Suppressor macrophage treated with lipopolysaccharide for 4 hours (primary cell): Measurements from ENCODE around the gene PTPN22.

Experiments
- DNase-seq: peaks from one replicate; pipeline ENCODE4 v3.0.0-alpha.2; 2020

The PTPN22 gene

GRCh38 chr1:113871597-113872113 lies at the start of gene PTPN22:
TSS of gene PTPN22 (minus strand) at chr1:113871712.
- peak; percentile 83 for DNase-seq

DNA sequence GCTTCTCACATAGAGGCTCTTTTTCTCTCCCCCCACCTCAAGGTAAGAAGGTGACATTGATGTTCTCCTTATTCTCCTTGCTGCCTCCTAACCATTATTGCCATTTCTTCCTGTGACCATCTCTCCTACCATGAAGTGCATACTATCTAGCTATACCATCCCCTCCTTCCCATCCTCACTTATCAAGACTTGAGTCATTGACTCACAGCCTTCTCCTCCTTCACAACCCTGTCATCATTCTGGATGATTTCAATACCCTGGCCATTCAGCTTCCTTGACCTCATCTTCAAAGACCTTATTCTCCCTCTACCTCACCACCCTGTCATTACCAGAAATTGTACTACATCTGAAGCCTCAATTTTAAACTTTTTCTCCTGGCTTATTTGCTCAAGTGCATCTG lies 46.7 kb upstream of the PTPN22 start:
- no peak for DNase-seq

DNA sequence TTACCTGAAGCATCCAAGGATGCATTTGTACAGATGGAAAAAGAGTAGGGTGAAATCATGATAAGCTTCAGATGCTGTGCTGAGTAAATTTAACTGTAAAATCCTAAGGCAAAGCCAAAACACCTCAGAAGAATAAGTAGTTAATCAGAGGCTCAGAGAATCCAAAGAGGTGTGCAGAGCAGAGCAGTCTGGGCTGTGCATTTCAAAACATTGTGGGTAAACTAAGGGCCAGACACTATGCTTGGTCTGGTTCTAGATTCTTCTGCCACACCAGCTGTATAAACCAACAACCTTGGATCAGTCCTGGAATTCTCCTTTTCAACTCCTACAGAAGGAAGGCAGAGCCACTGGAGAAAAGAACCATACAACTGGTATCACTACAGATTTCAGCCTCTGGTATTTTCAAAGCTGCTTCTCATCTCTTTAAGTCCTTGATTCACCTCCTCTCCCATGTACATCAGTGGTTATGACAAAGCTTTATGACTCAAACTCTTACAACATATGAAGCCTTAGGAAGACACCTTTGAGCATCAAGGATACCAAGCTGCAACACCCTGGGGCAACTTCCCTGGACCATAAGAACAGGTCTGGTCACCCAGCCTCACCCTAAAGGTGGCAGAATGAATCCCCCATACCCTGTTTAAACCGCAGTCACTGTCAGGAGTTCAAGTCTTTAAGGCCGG lies 46.0 kb upstream of the PTPN22 start:
- DNase-seq: no peak

DNA sequence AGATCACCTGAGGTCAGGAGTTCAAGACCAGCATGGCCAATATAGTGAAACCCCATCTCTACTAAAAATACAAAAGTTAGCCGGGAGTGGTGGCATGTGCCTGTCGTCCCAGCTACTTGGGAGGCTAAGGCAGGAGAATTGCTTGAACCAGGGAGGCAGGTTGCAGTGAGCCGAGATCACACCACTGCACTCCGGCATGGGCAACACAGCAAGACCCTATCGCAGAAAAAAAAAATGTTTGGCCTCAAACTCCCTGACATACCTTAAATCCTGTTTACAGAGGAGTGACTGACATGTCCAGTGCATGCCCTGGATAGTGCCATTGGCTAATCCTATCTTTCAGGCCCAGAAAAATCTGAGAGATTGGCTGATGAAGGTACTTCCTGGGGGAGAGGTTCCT lies 45.5 kb upstream of the PTPN22 start:
- no peak for DNase-seq

- DNase-seq: no peak
These were observed 42.6 kb upstream of the PTPN22 start for GRCh38 chr1:113913887-113914664.

DNA sequence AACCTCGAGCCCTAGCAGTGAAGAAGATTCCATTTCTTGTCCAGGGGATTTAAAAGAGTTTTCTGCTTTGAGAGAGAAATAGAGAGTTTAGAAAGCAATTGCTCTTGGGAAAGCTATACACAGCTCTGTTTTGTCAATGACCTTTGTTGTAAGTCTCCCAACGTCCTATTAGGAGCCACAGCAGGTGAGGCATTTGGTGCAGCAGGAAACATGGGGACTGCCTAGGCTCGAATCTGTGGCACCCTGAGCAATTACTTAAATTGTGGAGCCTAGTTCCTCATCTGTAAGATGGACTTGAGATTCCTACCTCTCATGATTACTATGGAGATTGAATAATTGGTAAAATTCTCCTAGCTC lies 41.8 kb upstream of the PTPN22 start:
- no peak for DNase-seq

- DNase-seq: no peak
These were observed 41.2 kb upstream of the PTPN22 start for GRCh38 chr1:113912594-113913311.

- no peak for DNase-seq
These were observed 33.9 kb upstream of the PTPN22 start for GRCh38 chr1:113905435-113905861.

DNA sequence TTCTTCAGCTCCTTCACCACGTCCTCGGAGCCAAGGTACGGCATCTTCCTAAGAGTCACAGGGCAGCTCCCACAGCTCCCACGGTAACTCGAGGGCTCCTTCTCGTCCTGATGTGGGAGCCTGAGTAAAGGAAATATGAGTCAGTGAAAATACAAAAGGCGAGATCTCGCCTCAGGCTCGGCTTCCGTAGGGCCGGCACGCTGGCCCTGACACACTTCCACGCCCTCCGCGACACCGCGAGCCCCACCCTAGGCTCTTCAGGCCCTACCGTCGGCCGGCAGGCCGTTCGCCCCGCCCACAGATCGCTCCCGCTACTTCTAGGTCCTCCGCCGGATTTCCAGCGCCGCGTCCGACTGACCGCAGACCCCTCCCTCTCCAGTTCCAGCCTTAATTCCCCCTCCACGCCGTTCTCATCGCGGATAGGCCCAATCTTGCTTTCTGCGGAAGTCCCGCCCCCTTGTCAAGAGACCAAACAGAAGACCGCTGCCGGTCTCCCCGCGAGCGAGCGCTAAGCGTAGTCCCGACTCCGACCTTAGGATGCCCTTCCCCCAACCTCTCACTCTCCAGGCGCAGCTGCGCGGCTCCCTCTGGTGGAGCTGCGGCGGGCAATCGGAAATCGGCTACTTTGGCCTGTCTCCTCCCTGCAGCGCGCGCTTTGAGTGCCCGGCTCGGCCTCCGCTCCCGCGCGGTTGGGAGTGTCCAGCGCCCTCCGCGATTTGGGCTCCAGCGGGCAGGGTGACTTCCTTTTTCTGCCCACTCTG lies 33.3 kb upstream of the PTPN22 start, which contains the start of the genes AP4B1 and DCLRE1B:
Gene AP4B1, minus strand, starts transcription at position 126 of the 761 bp plus-strand sequence. Its CDS starts 82 bp downstream, at position 44.
Gene DCLRE1B, plus strand, starts transcription at position 653 of the 761 bp plus-strand sequence. CDS start 261 bp downstream, outside the sequence.
- DNase-seq: peak; percentile 100

DNA sequence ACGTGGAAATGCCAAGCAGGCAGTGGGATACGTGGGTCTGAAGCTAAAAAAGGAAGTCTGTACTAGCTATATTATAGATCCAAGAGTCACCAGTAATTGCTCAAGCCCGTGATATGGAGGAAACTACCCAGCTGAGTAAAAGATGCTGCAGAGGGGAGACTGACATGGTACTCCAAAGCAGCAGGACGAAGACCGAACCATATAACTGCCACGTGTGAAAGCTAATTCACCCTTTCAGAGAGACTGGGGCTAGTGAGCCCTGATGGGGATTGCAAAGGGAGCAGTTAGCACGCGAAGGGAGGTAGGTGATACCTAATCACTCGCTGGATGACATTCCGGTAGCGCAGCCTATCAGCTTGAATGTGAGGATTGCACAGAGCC lies 32.8 kb upstream of the PTPN22 start:
- peak; percentile 73 for DNase-seq

DNA sequence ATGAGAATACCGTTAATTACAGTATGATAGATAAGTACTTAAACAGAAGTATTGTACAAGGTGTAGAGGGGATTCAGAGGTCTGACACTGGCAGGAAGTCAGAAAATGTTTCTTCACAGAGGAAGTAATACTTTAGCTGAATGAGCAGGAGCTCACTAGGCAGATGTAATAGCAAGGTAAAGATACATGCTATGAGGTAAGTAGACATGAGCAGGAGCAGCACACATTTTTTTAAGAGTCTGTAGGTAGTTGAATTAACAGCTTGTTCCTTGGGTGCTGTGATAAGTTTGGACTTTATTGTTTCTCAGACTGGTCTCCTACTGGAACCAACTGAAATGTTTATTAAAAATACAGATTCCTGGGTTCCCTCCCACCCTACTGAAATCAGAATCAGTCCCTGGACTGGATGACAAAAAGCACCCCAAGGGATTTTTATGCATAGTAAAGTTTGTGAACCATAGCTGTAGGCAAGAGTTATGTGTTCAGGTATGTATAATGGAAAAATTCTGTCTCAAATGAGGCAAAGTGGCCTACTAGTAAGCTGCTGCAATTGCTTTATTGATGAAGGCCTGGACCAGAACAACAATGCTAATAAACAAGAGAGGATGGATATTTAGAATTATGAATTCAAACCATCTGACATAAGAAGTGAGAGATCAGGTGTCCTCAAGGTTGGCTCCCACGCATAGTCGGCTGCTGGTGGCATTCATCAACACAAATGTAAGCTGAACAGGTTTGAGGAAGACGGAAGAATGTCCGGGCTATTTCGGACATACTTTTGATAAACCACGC lies 32.2 kb upstream of the PTPN22 start:
- DNase-seq: no peak

DNA sequence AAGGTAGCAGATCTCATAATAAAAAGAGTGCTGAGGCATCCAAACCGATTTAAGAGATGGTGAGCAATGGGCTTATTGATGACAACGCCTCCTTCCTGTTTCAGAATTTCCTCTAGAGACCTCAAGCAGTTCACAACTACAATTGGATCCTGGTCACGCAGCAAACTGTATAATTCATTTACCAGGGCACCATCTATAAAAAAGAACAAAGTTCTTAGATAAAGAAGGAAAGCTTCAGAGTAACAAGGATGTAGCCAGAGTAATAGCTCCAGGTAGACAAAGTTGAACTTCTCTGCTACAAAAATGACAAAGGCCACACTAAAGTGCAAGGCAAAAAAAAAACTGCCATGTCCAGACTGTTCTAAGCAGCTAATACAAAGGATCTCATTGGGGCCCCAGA lies 29.7 kb upstream of the PTPN22 start:
- DNase-seq: no peak

- DNase-seq: no peak
These were observed 27.6 kb upstream of the PTPN22 start for GRCh38 chr1:113899111-113899510.

DNA sequence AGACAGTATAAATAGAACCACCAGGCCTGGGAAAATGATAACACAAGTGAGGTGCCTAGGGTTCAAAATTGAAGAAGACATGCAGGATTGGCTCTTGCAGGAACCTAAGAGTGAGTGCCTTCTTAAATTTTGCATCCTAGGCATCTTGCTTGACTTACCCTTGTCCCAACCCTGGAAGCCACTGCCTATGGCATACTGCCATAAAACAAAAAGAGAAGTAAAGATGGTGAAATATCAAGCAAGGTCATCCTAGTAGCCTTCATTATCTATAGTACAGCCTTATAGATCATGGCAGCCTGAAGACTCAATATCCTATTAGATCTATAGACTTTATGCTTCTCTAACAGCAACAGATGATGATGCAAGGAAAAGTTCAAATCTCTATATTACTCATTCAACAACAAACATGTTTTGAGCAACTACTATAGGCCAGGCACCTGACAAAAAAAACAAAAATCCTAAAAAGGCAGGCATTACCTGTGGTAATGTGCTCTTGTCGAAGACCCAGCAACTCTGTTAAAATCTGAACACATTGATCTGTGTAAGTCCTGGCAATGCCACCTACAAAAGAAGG lies 26.8 kb upstream of the PTPN22 start:
- peak; percentile 20 for DNase-seq

DNA sequence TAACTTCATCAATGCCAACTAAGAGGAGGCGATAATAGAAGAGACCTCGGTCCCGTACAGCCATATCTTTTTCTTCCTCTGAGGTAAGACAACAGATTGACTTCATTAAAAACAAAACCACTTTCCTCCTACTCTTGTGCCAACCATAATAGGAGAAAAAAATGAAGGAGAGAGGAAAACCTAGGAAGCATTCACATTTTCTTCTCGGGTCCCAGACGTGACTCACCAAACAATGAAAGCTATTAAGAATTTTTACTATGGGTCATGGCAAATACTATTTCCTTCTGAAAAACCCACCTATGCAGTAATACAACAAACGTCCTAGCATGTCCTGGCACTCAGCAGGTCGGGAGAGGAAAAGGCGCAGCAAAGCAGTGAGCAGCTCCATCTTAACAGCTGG lies 24.4 kb upstream of the PTPN22 start:
- DNase-seq: no peak

DNA sequence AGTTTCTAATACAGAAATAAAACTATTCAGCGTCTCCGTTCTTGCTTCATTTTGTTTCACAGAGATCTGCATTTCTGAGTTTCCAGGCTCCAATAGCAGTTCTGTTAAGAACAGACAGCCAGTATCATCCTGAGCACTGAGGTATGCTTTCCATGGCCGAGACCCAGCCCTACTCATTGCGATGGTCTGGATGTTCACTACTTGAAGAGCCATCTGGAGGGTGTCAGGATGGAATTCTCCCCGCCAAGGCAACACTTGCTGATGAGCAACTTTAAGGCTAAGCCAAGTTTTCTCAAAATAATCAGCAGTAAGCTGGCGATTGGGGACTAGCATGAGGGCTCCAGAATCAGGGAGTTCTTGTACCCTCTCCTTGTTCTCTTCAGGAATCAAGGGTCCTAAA lies 23.6 kb upstream of the PTPN22 start:
- no peak for DNase-seq

GRCh38 chr1:113893267-113893666 lies 21.8 kb upstream of the PTPN22 start:
- no peak for DNase-seq

- DNase-seq: no peak
These were observed 20.2 kb upstream of the PTPN22 start for GRCh38 chr1:113891631-113892220.

- no peak for DNase-seq
These were observed 19.3 kb upstream of the PTPN22 start for GRCh38 chr1:113890816-113891215.

GRCh38 chr1:113887402-113888175 lies 16.1 kb upstream of the PTPN22 start, which contains the start of gene BCL2L15:
TSS of gene BCL2L15 (minus strand) at chr1:113887581. CDS start at chr1:113887375, 206 bp downstream.
- DNase-seq: no peak
